Measurements from ENCODE around the gene TPPP. TPM values are rescaled to one million over a fixed set of nuclear protein-coding genes. Genes with fewer than 3 reads are reported as not detected.

The TPPP gene
- total RNA-seq, 1 donor from 2014 or later, result 5.4 TPM

DNA sequence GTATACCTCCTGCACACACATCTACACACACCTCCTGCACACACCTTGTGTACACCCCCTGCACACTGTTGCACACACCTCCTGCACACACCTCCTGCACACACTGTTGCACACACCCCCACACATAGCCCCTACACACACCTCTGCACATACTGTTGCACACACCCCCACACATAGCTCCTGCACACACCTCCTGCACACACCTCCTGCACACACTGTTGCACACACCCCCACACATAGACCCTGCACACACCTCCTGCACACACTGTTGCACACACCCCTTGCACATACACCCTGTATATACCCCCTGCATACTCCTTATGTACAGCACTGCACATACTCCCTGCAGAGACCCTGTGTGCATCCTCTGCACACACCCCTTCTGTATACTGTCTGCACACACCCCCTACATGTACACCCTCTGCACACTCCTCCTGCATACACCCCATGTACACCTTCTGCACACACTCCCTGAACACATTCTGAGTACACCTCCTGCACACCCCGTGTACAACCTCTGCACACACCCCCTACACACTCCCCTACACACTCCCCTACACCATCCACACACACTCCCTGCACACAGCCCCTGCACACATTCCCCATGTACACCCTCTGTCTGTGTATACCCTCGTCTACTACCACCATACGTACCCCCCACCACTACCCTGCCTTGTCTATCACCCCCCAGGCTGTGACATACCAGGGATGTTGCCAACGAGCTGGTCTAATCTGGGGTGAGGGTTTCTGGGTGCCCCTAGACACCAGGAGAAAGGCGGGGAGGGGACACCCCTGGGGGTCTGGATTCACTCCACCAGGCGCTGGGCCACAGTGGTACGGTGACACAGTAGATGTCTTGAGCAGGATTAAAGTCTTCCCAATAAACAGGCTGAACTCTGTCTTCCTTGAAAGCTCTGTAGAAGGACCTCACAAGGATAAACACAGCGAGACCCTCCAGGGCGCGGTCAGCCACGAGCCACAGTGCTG is 82.1 kb downstream of the TPPP start:
- DNase-seq (ENCODE audit: low spot score), result peak; percentile 89

DNA sequence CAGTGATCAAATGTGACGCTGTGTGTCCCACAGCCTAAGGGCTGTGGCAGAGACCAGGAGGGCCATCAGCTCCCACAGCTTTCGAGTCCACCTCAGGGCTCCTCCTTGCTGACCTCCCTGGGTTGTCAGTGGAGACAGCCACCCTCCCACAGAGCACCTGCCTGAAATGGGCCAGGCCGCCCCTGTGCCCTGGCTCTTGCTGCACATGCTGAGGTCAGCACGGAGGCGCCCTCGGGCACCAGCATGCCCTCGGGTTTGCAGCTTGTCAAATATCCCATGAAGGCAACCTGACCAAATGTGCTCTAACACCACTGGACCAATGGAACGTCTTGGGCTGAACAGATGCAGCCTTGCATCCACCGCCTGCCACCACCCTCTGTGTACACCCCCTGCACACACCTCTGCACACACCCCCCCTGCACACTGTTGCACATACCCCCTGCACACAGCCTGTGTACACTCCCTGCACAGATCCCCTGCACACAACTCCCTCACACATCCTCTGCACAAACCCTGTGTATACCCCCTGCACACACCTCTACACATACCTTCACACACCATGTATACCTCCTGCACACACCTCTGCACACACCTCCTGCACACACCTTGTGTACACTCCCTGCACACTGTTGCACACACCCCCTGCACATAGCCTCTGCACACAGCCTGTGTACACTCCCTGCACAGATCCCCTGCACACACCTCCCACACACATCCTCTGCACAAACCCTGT is 83.0 kb downstream of the TPPP start:
- DNase-seq (ENCODE audit: low spot score), result peak; percentile 89

Other genes starting within 250 kb of the TPPP start
- gene SLC9A3, start 168.9 kb downstream of the TPPP start, total RNA-seq, result 1.1 TPM
- gene CEP72, start 81.0 kb downstream of the TPPP start, total RNA-seq, result 2.0 TPM
- 6.9 TPM for gene ZDHHC11B, start 91.4 kb upstream of the TPPP start, total RNA-seq
- gene ZDHHC11, start 157.6 kb upstream of the TPPP start, total RNA-seq, result 11.0 TPM
- 38.2 TPM for gene BRD9, start 199.4 kb upstream of the TPPP start, total RNA-seq
- 1.2 TPM for gene TRIP13, start 199.5 kb upstream of the TPPP start, total RNA-seq